NT2/D1 (cell line): ENCODE measurements around the gene MADD.

Experiments used
- DNase-seq: peaks from one replicate; pipeline ENCODE4 v3.0.0-alpha.2; 2011; ENCODE audit warnings: low read depth, low spot score
- H3K27me3 ChIP-seq: 2 replicates; pipeline ENCODE4 v1.6.0; 2011; ENCODE audit warnings: mild to moderate bottlenecking; ENCODE audit not compliant: insufficient read length, insufficient read depth
- H3K36me3 ChIP-seq: 2 replicates; pipeline ENCODE4 v1.6.1; 2011; ENCODE audit warnings: mild to moderate bottlenecking, low read length, mixed read lengths; ENCODE audit not compliant: insufficient read depth, insufficient read length
- H3K4me1 ChIP-seq: 2 replicates; pipeline ENCODE4 v1.5.1; 2011; ENCODE audit not compliant: insufficient read depth, insufficient read length
- H3K4me3 ChIP-seq: 2 replicates; pipeline ENCODE4 v1.5.1; 2011; ENCODE audit warnings: low read depth; ENCODE audit not compliant: insufficient read length
- H3K9ac ChIP-seq: 2 replicates; pipeline ENCODE4 v1.6.0; 2011; ENCODE audit warnings: low read depth; ENCODE audit not compliant: insufficient read length
- H3K9me3 ChIP-seq: 2 replicates; pipeline ENCODE4 v1.5.1; 2011; ENCODE audit warnings: mild to moderate bottlenecking, low read length; ENCODE audit not compliant: insufficient read depth
- SUZ12 ChIP-seq: IDR thresholded peaks from 2 replicates; pipeline ENCODE4 v1.6.1; 2011; ENCODE audit not compliant: insufficient read length, insufficient read depth; ENCODE audit errors: extremely low read depth
- YY1 ChIP-seq: IDR thresholded peaks from 2 replicates; pipeline ENCODE4 v1.6.1; 2011; ENCODE audit not compliant: insufficient read length, insufficient read depth
- ZNF274 ChIP-seq: IDR thresholded peaks from 2 replicates; pipeline ENCODE4 v1.6.1; 2011; ENCODE audit warnings: mild to moderate bottlenecking, low read depth, low read length

MADD gene

GRCh38 chr11:47269829-47270305, at the start of gene MADD:
Gene MADD (plus strand): TSS chr11:47270133.
- H3K36me3 ChIP-seq = peaks cover 16% of the 10 kb centered on the region
- no peak for TF ChIP-seq YY1
- no peak for TF ChIP-seq SUZ12
- no peak for TF ChIP-seq ZNF274
- H3K4me1 ChIP-seq = peaks cover 16% of the 10 kb centered on the region
- peak within 1 kb of the TSS; percentile 90 for H3K9ac ChIP-seq
- no peaks in the 10 kb centered on the region for H3K9me3 ChIP-seq
- H3K27me3 ChIP-seq = no peaks in the 10 kb centered on the region
- DNase-seq = no peak
- peak within 1 kb of the TSS; percentile 47 for H3K4me3 ChIP-seq

GRCh38 chr11:47220401-47220821, 49.5 kb upstream of the MADD start:
- DNase-seq = no peak
- Histone ChIP-seq H3K4me1 (peaks cover 2% of the 10 kb centered on the region), H3K36me3 (peaks cover 53% of the 10 kb centered on the region), H3K9me3 (no peaks in the 10 kb centered on the region), H3K27me3 (no peaks in the 10 kb centered on the region), H3K9ac (no peak overlapping the region), H3K4me3 (no peak overlapping the region)
- TF ChIP-seq YY1 = no peak
- TF ChIP-seq ZNF274 = no peak
- TF ChIP-seq SUZ12 = no peak

GRCh38 chr11:47222696-47223095, 47.2 kb upstream of the MADD start:
- TF ChIP-seq SUZ12 (no peak), YY1 (no peak), ZNF274 (no peak)
- Histone ChIP-seq H3K4me3 (no peak overlapping the region), H3K4me1 (no peaks in the 10 kb centered on the region), H3K9me3 (no peaks in the 10 kb centered on the region), H3K9ac (no peak overlapping the region), H3K36me3 (peaks cover 63% of the 10 kb centered on the region), H3K27me3 (no peaks in the 10 kb centered on the region)
- no peak for DNase-seq

GRCh38 chr11:47225552-47226400, 44.2 kb upstream of the MADD start:
- Histone ChIP-seq H3K4me3 (no peak overlapping the region), H3K9ac (no peak overlapping the region), H3K4me1 (no peaks in the 10 kb centered on the region), H3K9me3 (no peaks in the 10 kb centered on the region), H3K36me3 (peaks cover 61% of the 10 kb centered on the region), H3K27me3 (no peaks in the 10 kb centered on the region)
- TF ChIP-seq ZNF274 = no peak
- no peak for TF ChIP-seq YY1
- no peak for TF ChIP-seq SUZ12
- DNase-seq = no peak

GRCh38 chr11:47229161-47229560, 40.8 kb upstream of the MADD start:
- no peaks in the 10 kb centered on the region for H3K9me3 ChIP-seq
- H3K4me3 ChIP-seq = no peak overlapping the region
- H3K27me3 ChIP-seq = no peaks in the 10 kb centered on the region
- DNase-seq = no peak
- no peak for TF ChIP-seq ZNF274
- no peak for TF ChIP-seq YY1
- TF ChIP-seq SUZ12 = no peak
- H3K36me3 ChIP-seq = peaks cover 50% of the 10 kb centered on the region
- no peak overlapping the region for H3K9ac ChIP-seq
- no peaks in the 10 kb centered on the region for H3K4me1 ChIP-seq

GRCh38 chr11:47233051-47233450, 36.9 kb upstream of the MADD start:
- H3K9me3 ChIP-seq = no peaks in the 10 kb centered on the region
- H3K36me3 ChIP-seq = peaks cover 45% of the 10 kb centered on the region
- DNase-seq = no peak
- H3K9ac ChIP-seq = no peak overlapping the region
- H3K27me3 ChIP-seq = no peaks in the 10 kb centered on the region
- peaks cover 10% of the 10 kb centered on the region for H3K4me1 ChIP-seq
- no peak for TF ChIP-seq ZNF274
- TF ChIP-seq SUZ12 = no peak
- TF ChIP-seq YY1 = no peak
- no peak overlapping the region for H3K4me3 ChIP-seq

GRCh38 chr11:47233989-47234668, 35.8 kb upstream of the MADD start:
- Histone ChIP-seq H3K9me3 (no peaks in the 10 kb centered on the region), H3K9ac (peak overlapping the region; percentile 57), H3K4me3 (no peak overlapping the region), H3K27me3 (no peaks in the 10 kb centered on the region), H3K36me3 (peaks cover 45% of the 10 kb centered on the region), H3K4me1 (peaks cover 11% of the 10 kb centered on the region)
- DNase-seq = no peak
- TF ChIP-seq SUZ12 (no peak), ZNF274 (no peak)
